ENCODE measurements around the gene GOLGA8K.
"Not testable (repeated sequence)": the region's sequence is repeated elsewhere in the genome, so short reads cannot be mapped to it uniquely, and the experiment has no call there.

GOLGA8K gene, protein sequence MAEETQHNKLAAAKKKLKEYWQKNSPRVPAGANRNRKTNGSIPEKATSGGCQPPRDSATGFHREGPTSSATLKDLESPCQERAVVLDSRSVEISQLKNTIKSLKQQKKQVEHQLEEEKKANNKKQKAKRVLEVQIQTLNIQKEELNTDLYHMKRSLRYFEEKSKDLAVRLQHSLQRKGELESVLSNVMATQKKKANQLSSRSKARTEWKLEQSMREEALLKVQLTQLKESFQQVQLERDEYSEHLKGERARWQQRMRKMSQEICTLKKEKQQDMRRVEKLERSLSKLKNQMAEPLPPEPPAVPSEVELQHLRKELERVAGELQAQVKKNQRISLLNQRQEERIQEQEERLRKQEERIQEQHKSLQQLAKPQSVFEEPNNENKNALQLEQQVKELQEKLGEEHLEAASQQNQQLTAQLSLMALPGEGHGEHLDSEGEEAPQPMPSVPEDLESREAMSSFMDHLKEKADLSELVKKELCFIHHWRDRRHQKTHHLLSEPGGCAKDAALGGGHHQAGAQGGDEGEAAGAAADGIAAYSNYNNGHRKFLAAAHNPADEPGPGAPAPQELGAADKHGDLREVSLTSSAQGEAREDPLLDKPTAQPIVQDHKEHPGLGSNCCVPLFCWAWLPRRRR

DNA sequence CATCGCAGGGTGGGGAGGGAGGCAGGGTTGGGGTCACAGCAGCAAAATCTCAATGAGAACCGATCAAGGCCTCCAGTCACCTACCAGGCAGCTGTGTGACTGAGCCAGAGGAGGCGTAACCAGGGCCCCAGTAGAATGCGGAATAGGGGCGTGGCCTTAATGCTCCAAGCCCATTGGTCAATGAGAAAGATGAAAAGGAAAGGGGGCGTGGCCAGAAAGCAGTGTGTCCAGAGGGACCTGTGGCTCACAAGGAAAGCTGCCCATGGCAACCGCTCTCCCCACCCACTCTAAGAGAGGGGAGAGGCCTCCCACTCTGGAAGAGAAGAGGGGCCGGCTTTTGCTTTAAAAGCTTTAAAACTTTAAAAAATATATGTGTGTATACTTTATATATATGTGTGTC, at the start of gene GOLGA8K:
TSS of gene GOLGA8K (minus strand) at position 101 of the 400 bp plus-strand sequence. CDS start at position 3, 98 bp downstream.
- not testable (repeated sequence) for DNase-seq

- DNase-seq: not testable (repeated sequence)
These were observed 37.4 kb upstream of the GOLGA8K start for GRCh38 chr15:32440445-32440977.

- DNase-seq: not testable (repeated sequence)
These were observed 31.2 kb upstream of the GOLGA8K start for GRCh38 chr15:32434102-32434963.

GRCh38 chr15:32427635-32428034, 24.5 kb upstream of the GOLGA8K start:
- not testable (repeated sequence) for DNase-seq

- not testable (repeated sequence) for DNase-seq
These were observed 23.4 kb upstream of the GOLGA8K start for GRCh38 chr15:32426511-32426910.

- DNase-seq: not testable (repeated sequence)
These were observed 4.8 kb upstream of the GOLGA8K start for GRCh38 chr15:32407903-32408302.

DNA sequence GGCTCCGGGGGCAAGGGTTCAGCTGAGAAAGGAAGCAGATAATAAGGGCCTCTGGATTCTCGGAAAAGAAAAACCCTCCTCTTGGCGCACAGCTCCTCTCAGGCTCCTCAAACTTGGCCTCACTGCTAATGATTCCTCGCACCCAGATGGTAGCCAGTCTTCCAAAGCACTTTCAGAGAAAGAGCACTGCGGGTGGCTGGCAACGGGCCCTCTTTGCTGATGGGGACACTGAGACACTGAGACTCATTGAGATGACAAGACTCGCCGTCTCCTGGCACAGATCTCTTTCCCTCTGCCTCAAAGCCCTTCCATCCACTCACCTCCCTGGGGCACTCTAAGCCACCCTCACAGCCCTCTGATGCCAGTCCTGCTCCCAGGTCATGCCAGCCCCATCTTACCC, 6.6 kb downstream of the GOLGA8K start:
- not testable (repeated sequence) for DNase-seq

DNA sequence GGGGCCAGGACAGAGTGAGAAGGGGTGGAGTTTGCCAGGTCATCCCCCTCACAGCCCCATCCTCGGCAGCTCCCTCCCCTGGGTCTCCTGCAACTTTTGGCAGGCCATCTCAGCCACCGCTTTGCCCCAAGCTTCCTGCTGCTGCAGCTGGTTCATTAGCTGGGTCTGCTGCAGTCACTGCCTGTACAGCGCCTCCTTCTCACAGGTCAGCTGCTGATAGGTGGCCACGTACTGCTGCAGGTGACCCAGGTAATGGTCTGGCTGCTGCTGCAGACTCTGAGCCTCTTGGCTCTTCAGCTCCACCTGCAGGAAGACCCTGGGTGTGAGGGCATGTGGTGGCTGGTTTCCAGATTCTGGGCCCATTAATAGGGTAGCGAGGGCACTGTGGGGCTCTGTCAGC, 8.3 kb downstream of the GOLGA8K start:
- DNase-seq: not testable (repeated sequence)

- not testable (repeated sequence) for DNase-seq
These were observed 14.9 kb downstream of the GOLGA8K start for GRCh38 chr15:32388050-32388648.

DNA sequence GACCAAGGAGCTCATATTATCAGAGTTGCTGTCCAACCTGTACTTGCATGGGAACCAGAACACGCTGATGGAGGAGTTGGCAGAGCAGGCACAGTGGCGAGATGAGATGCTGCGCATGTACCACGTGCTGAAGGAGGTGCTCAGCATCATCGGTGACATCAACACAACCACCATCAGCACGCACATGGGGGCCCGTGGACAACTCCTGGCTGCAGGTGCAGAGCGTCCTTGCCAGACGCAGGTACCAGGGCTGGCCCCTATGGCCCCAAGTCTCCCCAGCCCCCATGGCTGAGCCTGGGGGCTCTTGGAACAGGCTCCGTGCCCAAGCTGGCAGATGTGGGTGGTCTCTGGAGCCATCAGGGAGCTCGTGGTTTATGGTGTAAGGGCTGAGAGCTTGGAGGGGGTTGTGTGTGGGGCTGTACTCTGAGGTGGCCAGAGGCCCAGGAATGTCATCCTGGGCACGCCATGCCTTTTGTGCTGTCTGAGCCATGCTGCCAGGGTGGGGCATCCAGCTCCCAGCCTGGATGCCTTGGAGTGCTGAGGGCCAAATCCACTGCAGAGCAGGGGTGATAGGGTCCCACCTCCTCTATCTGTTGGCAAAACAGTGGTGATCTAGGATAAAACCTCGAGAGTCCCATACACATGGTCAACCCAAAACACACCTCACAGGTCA, 17.1 kb downstream of the GOLGA8K start:
- DNase-seq: not testable (repeated sequence)

- DNase-seq: not testable (repeated sequence)
These were observed 28.9 kb downstream of the GOLGA8K start for GRCh38 chr15:32374185-32374584.

- not testable (repeated sequence) for DNase-seq
These were observed 29.4 kb downstream of the GOLGA8K start for GRCh38 chr15:32373707-32374106.

GRCh38 chr15:32372075-32372474, 31.0 kb downstream of the GOLGA8K start:
- DNase-seq: not testable (repeated sequence)

GRCh38 chr15:32370526-32370925, 32.6 kb downstream of the GOLGA8K start:
- not testable (repeated sequence) for DNase-seq

DNA sequence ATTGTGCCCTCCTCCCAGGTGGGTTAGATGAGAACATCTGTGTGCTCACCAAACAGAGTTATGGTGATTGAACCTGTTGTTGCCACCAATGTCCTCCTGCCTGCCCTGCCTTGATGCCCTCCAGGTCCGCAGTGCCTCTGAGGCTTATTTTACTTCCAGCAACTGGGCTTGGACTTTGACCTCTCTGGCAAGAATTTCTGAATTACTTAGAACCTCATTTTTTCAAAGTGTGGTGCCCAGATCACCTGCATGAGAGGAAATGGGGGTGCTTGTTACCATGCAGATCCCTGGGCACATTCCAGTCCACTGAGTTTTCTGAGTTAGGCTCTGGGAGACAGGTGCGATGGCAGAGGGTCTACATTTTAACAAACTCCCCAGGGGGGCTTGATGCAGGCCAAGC, 33.0 kb downstream of the GOLGA8K start:
- DNase-seq: not testable (repeated sequence)

DNA sequence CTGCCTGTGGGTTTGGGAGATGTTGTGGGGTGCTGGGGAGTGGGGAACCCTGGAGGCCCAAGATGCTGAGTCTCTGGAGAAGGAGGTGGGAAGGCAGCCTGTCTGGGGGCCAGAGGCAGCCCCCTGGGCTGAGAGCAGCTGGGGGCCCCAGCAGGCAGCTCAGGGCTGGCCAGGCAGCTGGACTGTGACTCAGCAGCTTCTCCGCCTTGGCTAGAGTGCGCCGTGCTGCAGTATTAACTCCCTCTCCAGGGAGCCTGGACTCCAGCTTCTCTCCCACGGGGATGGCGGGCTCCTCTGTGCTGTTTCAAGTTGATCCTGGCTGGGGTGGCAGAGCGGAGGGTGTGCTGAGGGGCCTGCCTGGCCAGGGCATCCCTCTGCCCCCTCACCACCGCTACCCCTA, 36.6 kb downstream of the GOLGA8K start:
- DNase-seq: not testable (repeated sequence)

GRCh38 chr15:32365955-32366354, 37.1 kb downstream of the GOLGA8K start:
- not testable (repeated sequence) for DNase-seq

GRCh38 chr15:32364944-32365343, 38.1 kb downstream of the GOLGA8K start:
- not testable (repeated sequence) for DNase-seq

DNA sequence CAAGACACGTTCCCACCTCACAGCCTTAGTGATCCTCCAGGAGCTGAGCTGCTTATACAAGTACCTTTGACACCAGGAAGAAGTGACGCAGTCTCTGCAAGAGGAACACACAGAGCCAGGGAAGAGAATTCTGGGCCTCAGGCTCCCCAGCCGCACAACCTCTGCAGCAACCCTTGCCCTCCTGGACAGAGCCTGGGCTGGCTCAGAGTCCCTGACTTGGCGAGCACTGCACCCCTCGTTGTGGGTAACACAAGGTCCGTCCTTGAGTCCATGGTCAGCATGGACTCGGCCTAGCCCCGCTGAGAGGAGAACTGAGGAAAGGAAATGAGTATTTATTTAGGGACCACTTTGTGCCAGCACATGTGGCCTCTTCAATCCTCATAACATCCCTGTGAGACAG, 39.6 kb downstream of the GOLGA8K start:
- DNase-seq: not testable (repeated sequence)

- DNase-seq: not testable (repeated sequence)
These were observed 41.4 kb downstream of the GOLGA8K start for GRCh38 chr15:32361662-32362061.

GRCh38 chr15:32358462-32358861, 44.6 kb downstream of the GOLGA8K start:
- not testable (repeated sequence) for DNase-seq

- DNase-seq: not testable (repeated sequence)
These were observed 46.2 kb downstream of the GOLGA8K start for GRCh38 chr15:32356909-32357308.
